Measurements from ENCODE around the gene GPLD1. TPM values are rescaled to one million over a fixed set of nuclear protein-coding genes. Genes with fewer than 3 reads are reported as not detected.
A peak's percentile ranks its signal among the peaks of the same experiment; 100 is the strongest.
"Not testable (repeated sequence)": the region's sequence is repeated elsewhere in the genome, so short reads cannot be mapped to it uniquely, and the experiment has no call there.

The GPLD1 gene
- total RNA-seq, 1 donor from 2014 or later, result 3.8 TPM

DNA sequence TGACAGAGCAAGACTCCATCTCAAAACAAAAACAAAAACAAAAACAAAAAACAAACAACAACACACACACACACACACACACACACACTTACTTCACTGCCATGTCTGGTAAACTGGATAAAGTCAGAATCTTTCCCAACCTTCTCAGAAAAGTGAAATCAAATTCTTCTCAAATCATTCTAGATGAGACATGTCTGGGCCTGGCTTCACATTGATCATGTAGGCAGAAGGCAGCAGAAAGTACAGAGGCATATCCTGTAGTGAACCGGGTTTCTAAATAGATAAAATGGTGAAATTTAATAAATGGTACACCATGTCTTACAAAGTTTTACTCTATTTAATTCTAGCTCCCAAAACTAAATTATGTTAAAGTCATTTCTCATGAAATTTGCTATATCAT is 101.6 kb downstream of the GPLD1 start:
- no peaks in the 10 kb centered on the region for H3K27me3 Mint-ChIP-seq
- TF ChIP-seq, protein P1, sequence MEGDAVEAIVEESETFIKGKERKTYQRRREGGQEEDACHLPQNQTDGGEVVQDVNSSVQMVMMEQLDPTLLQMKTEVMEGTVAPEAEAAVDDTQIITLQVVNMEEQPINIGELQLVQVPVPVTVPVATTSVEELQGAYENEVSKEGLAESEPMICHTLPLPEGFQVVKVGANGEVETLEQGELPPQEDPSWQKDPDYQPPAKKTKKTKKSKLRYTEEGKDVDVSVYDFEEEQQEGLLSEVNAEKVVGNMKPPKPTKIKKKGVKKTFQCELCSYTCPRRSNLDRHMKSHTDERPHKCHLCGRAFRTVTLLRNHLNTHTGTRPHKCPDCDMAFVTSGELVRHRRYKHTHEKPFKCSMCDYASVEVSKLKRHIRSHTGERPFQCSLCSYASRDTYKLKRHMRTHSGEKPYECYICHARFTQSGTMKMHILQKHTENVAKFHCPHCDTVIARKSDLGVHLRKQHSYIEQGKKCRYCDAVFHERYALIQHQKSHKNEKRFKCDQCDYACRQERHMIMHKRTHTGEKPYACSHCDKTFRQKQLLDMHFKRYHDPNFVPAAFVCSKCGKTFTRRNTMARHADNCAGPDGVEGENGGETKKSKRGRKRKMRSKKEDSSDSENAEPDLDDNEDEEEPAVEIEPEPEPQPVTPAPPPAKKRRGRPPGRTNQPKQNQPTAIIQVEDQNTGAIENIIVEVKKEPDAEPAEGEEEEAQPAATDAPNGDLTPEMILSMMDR (conservative IDR thresholded peaks at IDR 0.05), result no peak
- DNase-seq (ENCODE audit: extremely low spot score, unreplicated experiment), result no peak

DNA sequence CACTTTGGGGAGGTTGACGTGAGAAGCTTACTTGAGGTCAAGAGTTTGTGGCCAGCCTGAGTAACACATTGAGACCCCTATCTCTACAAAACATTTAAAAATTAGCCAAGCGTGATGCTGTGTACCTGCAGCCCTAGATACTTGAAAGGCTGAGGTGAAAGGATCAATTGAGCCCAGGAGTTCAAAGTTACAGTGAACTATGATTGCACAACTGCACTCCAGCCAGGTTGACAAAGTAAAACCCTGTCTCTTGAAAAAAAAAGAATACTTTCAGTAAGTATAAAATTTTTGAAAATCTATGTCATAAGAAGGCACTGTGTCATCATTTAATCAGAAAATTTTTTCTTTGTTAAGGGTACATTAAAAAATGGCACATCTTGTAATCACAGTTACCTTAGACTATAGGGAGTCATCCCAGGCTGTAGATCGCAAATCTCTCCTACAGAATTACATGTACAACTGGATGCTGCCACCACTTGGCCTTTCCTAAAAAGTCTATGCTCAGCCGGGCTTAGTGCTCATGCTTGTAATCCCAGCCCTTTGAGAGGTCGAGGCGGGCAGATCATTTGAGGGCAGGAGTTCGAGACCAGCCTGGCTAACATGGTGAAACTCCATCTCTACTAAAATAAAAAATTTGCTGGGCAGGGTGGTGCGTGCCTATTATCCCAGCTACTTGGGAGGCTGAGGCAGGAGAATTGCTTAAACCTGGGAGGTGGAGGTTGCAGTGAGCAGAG is 103.7 kb downstream of the GPLD1 start:
- H3K27me3 Mint-ChIP-seq, result no peaks in the 10 kb centered on the region
- no peak overlapping the region for H3K4me3 Mint-ChIP-seq
- H3K36me3 Mint-ChIP-seq, result no peaks in the 10 kb centered on the region
- TF ChIP-seq, protein P1 (conservative IDR thresholded peaks at IDR 0.05), result no peak
- no peaks in the 10 kb centered on the region for H3K9me3 Mint-ChIP-seq
- DNase-seq (ENCODE audit: extremely low spot score, unreplicated experiment), result no peak
- H3K27ac Mint-ChIP-seq, result no peak overlapping the region
- peaks cover 9% of the 10 kb centered on the region for H3K4me1 Mint-ChIP-seq (ENCODE audit: unreplicated experiment)

More for the DNA sequence above, 101.6 kb downstream of the GPLD1 start:
- no peaks in the 10 kb centered on the region for H3K36me3 Mint-ChIP-seq
- H3K27ac Mint-ChIP-seq, result no peak overlapping the region
- H3K4me1 Mint-ChIP-seq (ENCODE audit: unreplicated experiment), result peaks cover 9% of the 10 kb centered on the region
- H3K9me3 Mint-ChIP-seq, result no peaks in the 10 kb centered on the region
- H3K4me3 Mint-ChIP-seq, result no peak overlapping the region

DNA sequence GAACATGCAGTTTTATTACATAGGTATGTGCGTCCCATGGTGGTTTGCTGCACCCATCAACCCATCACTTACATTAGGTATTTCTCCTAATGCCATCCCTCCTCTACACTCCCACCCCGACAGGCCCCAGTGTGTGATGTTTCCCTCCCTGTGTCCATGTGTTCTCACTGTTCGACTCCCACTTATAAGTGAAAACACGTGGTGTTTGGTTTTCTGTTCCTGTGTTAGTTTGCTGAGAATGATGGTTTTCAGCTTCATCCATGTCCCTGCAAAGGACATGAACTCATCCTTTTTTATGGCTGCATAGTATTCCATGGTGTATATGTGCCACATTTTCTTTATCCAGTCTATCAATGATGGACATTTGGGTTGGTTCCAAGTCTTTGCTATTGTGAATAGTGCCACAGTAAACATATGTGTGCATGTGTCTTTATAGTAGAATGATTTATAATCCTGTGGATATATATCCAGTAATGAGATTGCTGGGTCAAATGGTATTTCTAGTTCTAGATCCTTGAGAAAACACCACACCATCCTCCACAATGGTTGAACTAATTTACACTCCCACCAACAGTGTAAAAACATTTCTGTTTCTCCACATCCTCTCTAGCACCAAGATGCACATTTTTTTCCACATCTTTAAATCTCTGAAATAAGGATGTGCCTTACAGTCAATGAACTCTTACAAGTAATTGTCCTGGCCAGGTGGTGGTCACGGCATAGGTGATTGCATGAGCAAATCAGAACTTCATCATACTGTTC is 104.8 kb downstream of the GPLD1 start:
- not testable (repeated sequence) for H3K4me1 Mint-ChIP-seq (ENCODE audit: unreplicated experiment); H3K27me3 Mint-ChIP-seq; DNase-seq (ENCODE audit: extremely low spot score, unreplicated experiment); H3K27ac Mint-ChIP-seq; H3K9me3 Mint-ChIP-seq; H3K4me3 Mint-ChIP-seq; H3K36me3 Mint-ChIP-seq

DNA sequence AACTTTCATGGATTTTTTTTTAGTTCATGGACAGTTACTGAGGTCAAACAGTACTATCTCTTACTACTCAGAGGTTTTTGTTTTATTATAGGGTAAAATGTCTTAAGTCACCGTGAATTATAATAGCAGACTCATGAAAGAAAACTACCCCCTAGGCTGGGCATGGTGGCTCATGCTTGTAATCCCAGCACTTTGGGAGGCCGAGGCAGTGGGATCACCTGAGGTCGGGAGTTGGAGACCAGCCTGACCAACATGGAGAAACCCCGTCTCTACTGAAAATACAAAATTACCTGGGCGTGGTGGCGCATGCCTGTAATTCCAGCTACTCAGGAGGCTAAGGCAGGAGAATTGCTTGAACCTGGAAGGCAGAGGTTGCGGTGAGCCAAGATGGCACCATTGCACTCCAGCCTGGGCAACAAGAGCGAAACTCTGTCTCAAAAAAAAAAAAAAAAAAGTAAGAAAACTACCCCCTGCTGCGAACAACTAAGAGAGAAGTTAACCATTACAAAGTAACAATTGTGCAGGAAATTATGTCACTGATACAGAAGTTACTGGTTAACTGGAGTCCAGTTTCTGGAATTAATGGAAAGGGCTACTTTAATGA is 106.4 kb downstream of the GPLD1 start:
- H3K36me3 Mint-ChIP-seq; H3K4me3 Mint-ChIP-seq; H3K27me3 Mint-ChIP-seq; H3K9me3 Mint-ChIP-seq; DNase-seq (ENCODE audit: extremely low spot score, unreplicated experiment); H3K4me1 Mint-ChIP-seq (ENCODE audit: unreplicated experiment): not testable (repeated sequence)
- H3K27ac Mint-ChIP-seq, result peak overlapping the region; percentile 2

DNA sequence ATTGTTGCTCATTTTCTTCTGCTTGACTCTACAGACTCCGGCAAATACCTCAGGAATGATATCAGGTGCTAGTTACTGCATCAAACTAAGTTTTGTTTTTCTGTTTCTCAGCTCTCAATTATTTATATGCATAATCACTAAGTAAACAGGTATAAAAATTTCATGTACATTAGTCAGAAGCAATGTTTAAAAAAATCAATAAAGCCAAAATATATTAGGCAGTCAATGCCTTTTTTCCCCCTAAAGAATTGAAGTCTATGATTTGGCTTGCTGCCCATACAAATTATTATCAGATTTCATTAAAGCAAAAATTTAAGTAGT is 107.2 kb downstream of the GPLD1 start:
- H3K9me3 Mint-ChIP-seq, result no peaks in the 10 kb centered on the region

DNA sequence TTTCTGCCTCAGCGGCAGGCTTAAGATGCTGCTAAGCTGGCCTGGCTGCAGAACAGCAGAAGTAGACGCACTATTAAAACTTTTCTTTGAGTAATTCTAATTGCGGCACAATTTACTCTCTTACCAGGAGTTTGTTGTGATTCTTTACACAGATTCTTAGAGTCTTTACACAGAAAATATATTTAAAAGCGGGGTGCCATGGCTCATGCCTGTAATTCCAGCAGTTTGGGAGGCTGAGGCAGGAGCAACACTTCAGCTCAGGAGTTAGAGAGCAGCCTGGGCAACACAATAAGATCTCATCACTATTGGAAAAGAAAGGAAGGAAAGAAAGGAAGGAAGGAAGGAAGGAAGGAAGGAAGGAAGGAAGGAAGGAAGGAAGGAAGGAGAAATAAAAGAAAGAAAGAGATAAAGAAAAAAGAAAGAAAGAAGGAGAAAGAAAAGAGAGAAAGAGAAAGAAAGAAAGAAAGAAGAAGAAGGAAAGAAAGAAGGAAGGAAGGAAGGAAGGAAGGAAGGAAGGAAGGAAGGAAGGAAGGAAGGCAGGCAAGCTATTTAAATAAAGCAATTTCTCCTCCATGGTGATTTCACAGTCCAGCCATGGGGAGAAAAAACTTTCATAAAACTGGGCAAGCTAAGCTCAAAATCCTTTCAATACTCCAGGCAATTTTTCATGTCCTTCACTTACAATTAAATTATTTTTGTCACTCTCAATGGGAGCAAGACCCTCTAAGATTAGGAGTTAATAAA is 107.7 kb downstream of the GPLD1 start:
- H3K27ac Mint-ChIP-seq, result no peak overlapping the region

More for the DNA sequence above, 107.2 kb downstream of the GPLD1 start:
- Mint-ChIP-seq H3K27ac (no peak overlapping the region), H3K36me3 (no peaks in the 10 kb centered on the region), H3K4me1 (ENCODE audit: unreplicated experiment) (peaks cover 4% of the 10 kb centered on the region), H3K4me3 (no peak overlapping the region), H3K27me3 (no peaks in the 10 kb centered on the region)
- no peak for DNase-seq (ENCODE audit: extremely low spot score, unreplicated experiment)
- TF ChIP-seq, protein P1 (conservative IDR thresholded peaks at IDR 0.05), result no peak

More for the DNA sequence above, 107.7 kb downstream of the GPLD1 start:
- Mint-ChIP-seq H3K27me3 (no peaks in the 10 kb centered on the region), H3K4me1 (ENCODE audit: unreplicated experiment) (peaks cover 9% of the 10 kb centered on the region), H3K9me3 (no peaks in the 10 kb centered on the region), H3K4me3 (no peak overlapping the region), H3K36me3 (no peaks in the 10 kb centered on the region)
- no peak for DNase-seq (ENCODE audit: extremely low spot score, unreplicated experiment)
- TF ChIP-seq, protein P1 (conservative IDR thresholded peaks at IDR 0.05), result no peak

Data from type B pancreatic cell (in vitro differentiated cells).